Measurements from ENCODE around the gene CEMP1. TPM values are rescaled to one million over a fixed set of nuclear protein-coding genes. Genes with fewer than 3 reads are reported as not detected.
A peak's percentile ranks its signal among the peaks of the same experiment; 100 is the strongest.

CEMP1 gene
- total and polyA plus RNA-seq, 10 of the 15 experiments (the other 5 are each of a cell fraction or from before 2014, with no cell fraction given) = 0.05 to 8.2 (median 1.5) TPM; not detected in 5

DNA sequence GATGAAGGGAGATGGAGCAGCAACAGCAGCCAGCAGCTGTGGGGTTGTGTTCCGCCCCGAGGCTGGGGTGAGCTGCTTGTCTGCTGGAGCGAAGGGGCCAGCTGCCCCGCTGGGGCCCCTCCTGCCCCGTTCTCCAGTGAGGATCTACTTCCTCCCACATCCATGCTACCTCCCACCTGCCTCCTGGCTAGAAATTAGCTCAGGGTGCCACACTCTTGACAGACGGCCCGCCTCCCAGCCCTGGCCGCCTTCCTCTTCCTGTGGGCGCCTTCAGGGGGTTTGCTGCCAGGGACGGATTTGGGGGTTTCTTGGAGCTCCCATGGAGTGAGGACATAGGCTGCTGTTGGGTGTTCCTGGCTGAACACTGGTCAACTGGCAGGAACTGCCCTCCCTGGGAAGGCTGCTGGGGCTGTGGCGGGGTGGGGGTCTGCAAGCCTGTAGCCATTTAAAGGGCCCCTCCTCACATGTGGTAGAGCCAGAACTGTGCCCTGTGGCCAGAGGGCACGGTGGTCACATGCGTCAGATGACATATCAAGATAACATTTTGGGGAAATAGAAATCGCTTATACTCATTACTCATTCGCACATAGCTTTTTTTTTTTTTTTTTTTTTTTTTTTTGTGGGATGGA lies 43.2 kb downstream of the CEMP1 start:
- no TSS peak for BruUV-seq (replicated peaks)
- in situ Hi-C loops (cut with MboI) (no loop called here), intact Hi-C loops (cut with micrococcal nuclease; ENCODE audit: unreplicated experiment) (loop anchor here (5.0 kb wide), 1 partner anchor 146 kb away; the partner anchor contains the start of gene ABCA3)
- ChIA-PET RAD21 (ENCODE audit: unreplicated experiment) (interaction anchor here (0.9 to 3.8 kb wide), 4 partner anchors 10 to 58 kb away, joined by 4 to 21 read pairs (median 11); partner anchors contain the start of genes CCNF, NTN3 and TEDC2), SMC1A (ENCODE audit: uncharacterized antibody, unreplicated experiment) (interaction anchor here (0.5 to 1.5 kb wide), 6 partner anchors 9 to 191 kb away, joined by 3 to 4 read pairs (median 3); no protein-coding TSS in a partner anchor), CTCF (interaction anchor here (0.7 to 4.1 kb wide), 8 partner anchors 11 to 293 kb away, joined by 3 to 39 read pairs (median 4); partner anchors contain the start of genes ABCA3, CCNF and TBC1D24), POLR2A (interaction anchor here (0.6 to 3.4 kb wide), 7 partner anchors 9 to 328 kb away, joined by 3 to 10 read pairs (median 5); partner anchors contain the start of gene CCNF)
- WGBS (ENCODE audit: insufficient coverage, insufficient replicate concordance, low lambda C conversion rate, missing lambda C conversion rate) = 90% methylated on average over 15 of the region's 15 CpGs
- Histone ChIP-seq H3K79me2 (ENCODE audit: control insufficient read depth, insufficient read depth, low read length) (no peaks in the 10 kb centered on the region), H4K20me1 (ENCODE audit: control insufficient read depth, insufficient read depth) (no peaks in the 10 kb centered on the region), H3K4me1 (ENCODE audit: control insufficient read depth, insufficient read depth, low read length) (peaks cover 16% of the 10 kb centered on the region), H3K4me3 (no peak overlapping the region), H3K36me3 (ENCODE audit: control insufficient read depth in 2 of 2, insufficient read depth in 2 of 2, low read length in 1 of 2) (no peaks in the 10 kb centered on the region; a peak in 1 of 4 replicates), H3K27me3 (replicated peaks in 1 of 2; ENCODE audit: control insufficient read depth in 2 of 2, insufficient read depth in 2 of 2, low read length in 1 of 2) (no peaks in the 10 kb centered on the region), H3K9ac (ENCODE audit: control insufficient read depth, insufficient read depth, low read length) (no peak overlapping the region), H2AFZ (ENCODE audit: control insufficient read depth, low read depth, low read length) (no peak overlapping the region), H3K4me2 (ENCODE audit: control insufficient read depth, insufficient read depth) (no peak overlapping the region), H3K27ac (ENCODE audit: control insufficient read depth, insufficient read depth) (no peak overlapping the region), H3K9me3 (replicated peaks; ENCODE audit: control insufficient read depth, insufficient read depth, low read length) (no peaks in the 10 kb centered on the region)
- TF ChIP-seq, protein P1, sequence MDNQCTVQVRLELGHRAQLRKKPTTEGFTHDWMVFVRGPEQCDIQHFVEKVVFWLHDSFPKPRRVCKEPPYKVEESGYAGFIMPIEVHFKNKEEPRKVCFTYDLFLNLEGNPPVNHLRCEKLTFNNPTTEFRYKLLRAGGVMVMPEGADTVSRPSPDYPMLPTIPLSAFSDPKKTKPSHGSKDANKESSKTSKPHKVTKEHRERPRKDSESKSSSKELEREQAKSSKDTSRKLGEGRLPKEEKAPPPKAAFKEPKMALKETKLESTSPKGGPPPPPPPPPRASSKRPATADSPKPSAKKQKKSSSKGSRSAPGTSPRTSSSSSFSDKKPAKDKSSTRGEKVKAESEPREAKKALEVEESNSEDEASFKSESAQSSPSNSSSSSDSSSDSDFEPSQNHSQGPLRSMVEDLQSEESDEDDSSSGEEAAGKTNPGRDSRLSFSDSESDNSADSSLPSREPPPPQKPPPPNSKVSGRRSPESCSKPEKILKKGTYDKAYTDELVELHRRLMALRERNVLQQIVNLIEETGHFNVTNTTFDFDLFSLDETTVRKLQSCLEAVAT (IDR thresholded peaks at IDR 0.05) = 0 out of 2 replicates have a peak, but pooled peaks have one; percentile 25
- no peak for TF ChIP-seq PAX8 (IDR thresholded peaks at IDR 0.05)
- ATAC-seq (no peak), FAIRE-seq (no peak), DNase-seq (ENCODE audit: low read depth, low spot score) (no peak)

- RAD21 ChIA-PET (ENCODE audit: unreplicated experiment) = interaction anchor here (1.0 to 3.8 kb wide), 5 partner anchors 18 to 293 kb away, joined by 3 to 21 read pairs (median 4); partner anchors contain the start of genes CCNF, NTN3 and TEDC2
- intact Hi-C loops (cut with micrococcal nuclease; ENCODE audit: unreplicated experiment) (loop anchor here (5.0 kb wide), 1 partner anchor 145 kb away; the partner anchor contains the start of gene ABCA3), in situ Hi-C loops (cut with MboI) (no loop called here)
- CTCF ChIA-PET = interaction anchor here (0.8 to 4.1 kb wide), 8 partner anchors 10 to 292 kb away, joined by 3 to 39 read pairs (median 6); partner anchors contain the start of genes CCNF and TBC1D24
- POLR2A ChIA-PET = interaction anchor here (0.7 to 3.4 kb wide), 4 partner anchors 9 to 58 kb away, joined by 3 to 10 read pairs (median 5); partner anchors contain the start of gene CCNF
- Histone ChIP-seq H3K4me2 (ENCODE audit: control insufficient read depth, insufficient read depth) (peak overlapping the region; percentile 50), H3K27ac (ENCODE audit: control insufficient read depth, insufficient read depth) (no peak overlapping the region), H2AFZ (ENCODE audit: control insufficient read depth, low read depth, low read length) (peak overlapping the region; percentile 64), H3K4me1 (ENCODE audit: control insufficient read depth, insufficient read depth, low read length) (peaks cover 16% of the 10 kb centered on the region), H3K9me3 (replicated peaks; ENCODE audit: control insufficient read depth, insufficient read depth, low read length) (no peaks in the 10 kb centered on the region), H3K27me3 (replicated peaks in 1 of 2; ENCODE audit: control insufficient read depth in 2 of 2, insufficient read depth in 2 of 2, low read length in 1 of 2) (no peaks in the 10 kb centered on the region), H3K4me3 (no peak overlapping the region), H3K9ac (ENCODE audit: control insufficient read depth, insufficient read depth, low read length) (no peak overlapping the region), H4K20me1 (ENCODE audit: control insufficient read depth, insufficient read depth) (no peaks in the 10 kb centered on the region), H3K79me2 (ENCODE audit: control insufficient read depth, insufficient read depth, low read length) (no peaks in the 10 kb centered on the region), H3K36me3 (ENCODE audit: control insufficient read depth in 2 of 2, insufficient read depth in 2 of 2, low read length in 1 of 2) (no peaks in the 10 kb centered on the region; a peak in 1 of 4 replicates)
- WGBS (ENCODE audit: insufficient coverage, insufficient replicate concordance, low lambda C conversion rate, missing lambda C conversion rate) = 67% methylated on average over 8 of the region's 8 CpGs
- ATAC-seq (no peak), FAIRE-seq (peak; percentile 7), DNase-seq (ENCODE audit: low read depth, low spot score) (no peak)
- SMC1A ChIA-PET (ENCODE audit: uncharacterized antibody, unreplicated experiment) = interaction anchor here (0.5 to 2.1 kb wide), 6 partner anchors 9 to 190 kb away, joined by 3 to 8 read pairs (median 3); no protein-coding TSS in a partner anchor
- no TSS peak for BruUV-seq (replicated peaks)
- TF ChIP-seq, protein P2, sequence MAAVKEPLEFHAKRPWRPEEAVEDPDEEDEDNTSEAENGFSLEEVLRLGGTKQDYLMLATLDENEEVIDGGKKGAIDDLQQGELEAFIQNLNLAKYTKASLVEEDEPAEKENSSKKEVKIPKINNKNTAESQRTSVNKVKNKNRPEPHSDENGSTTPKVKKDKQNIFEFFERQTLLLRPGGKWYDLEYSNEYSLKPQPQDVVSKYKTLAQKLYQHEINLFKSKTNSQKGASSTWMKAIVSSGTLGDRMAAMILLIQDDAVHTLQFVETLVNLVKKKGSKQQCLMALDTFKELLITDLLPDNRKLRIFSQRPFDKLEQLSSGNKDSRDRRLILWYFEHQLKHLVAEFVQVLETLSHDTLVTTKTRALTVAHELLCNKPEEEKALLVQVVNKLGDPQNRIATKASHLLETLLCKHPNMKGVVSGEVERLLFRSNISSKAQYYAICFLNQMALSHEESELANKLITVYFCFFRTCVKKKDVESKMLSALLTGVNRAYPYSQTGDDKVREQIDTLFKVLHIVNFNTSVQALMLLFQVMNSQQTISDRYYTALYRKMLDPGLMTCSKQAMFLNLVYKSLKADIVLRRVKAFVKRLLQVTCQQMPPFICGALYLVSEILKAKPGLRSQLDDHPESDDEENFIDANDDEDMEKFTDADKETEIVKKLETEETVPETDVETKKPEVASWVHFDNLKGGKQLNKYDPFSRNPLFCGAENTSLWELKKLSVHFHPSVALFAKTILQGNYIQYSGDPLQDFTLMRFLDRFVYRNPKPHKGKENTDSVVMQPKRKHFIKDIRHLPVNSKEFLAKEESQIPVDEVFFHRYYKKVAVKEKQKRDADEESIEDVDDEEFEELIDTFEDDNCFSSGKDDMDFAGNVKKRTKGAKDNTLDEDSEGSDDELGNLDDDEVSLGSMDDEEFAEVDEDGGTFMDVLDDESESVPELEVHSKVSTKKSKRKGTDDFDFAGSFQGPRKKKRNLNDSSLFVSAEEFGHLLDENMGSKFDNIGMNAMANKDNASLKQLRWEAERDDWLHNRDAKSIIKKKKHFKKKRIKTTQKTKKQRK (IDR thresholded peaks at IDR 0.05; ENCODE audit: low read depth, low read length) = no peak
- TF ChIP-seq SMAD5 (IDR thresholded peaks at IDR 0.05; ENCODE audit: low read depth) = no peak
- TF ChIP-seq, protein P3, sequence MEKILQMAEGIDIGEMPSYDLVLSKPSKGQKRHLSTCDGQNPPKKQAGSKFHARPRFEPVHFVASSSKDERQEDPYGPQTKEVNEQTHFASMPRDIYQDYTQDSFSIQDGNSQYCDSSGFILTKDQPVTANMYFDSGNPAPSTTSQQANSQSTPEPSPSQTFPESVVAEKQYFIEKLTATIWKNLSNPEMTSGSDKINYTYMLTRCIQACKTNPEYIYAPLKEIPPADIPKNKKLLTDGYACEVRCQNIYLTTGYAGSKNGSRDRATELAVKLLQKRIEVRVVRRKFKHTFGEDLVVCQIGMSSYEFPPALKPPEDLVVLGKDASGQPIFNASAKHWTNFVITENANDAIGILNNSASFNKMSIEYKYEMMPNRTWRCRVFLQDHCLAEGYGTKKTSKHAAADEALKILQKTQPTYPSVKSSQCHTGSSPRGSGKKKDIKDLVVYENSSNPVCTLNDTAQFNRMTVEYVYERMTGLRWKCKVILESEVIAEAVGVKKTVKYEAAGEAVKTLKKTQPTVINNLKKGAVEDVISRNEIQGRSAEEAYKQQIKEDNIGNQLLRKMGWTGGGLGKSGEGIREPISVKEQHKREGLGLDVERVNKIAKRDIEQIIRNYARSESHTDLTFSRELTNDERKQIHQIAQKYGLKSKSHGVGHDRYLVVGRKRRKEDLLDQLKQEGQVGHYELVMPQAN (conservative IDR thresholded peaks at IDR 0.05) = no peak
These were observed 43.7 kb downstream of the CEMP1 start for GRCh38 chr16:2487517-2487842.
